Stomach (tissue), 4 donors: Measurements from ENCODE around the gene USH1G.

Experiments used
- CTCF ChIP-seq, 7 experiments: fragments of 450-650 bp in 4 of 7; fragments of 200-600 bp in 3 of 7; sonication (generic) in 3 of 7; IDR thresholded peaks; one replicate each; pipeline ENCODE4 v1.5.1; 2016 to 2019; ENCODE audit warnings: antibody characterized with exemption in 7 of 7, control low read depth in 2 of 7, mild to moderate bottlenecking in 1 of 7
- POLR2AphosphoS5 ChIP-seq, 3 donors: sonication (generic); formaldehyde crosslinking; IDR thresholded peaks; one replicate each; pipeline ENCODE4 v1.6.1; 2016; ENCODE audit warnings: antibody characterized with exemption in 3 of 3

DNA sequence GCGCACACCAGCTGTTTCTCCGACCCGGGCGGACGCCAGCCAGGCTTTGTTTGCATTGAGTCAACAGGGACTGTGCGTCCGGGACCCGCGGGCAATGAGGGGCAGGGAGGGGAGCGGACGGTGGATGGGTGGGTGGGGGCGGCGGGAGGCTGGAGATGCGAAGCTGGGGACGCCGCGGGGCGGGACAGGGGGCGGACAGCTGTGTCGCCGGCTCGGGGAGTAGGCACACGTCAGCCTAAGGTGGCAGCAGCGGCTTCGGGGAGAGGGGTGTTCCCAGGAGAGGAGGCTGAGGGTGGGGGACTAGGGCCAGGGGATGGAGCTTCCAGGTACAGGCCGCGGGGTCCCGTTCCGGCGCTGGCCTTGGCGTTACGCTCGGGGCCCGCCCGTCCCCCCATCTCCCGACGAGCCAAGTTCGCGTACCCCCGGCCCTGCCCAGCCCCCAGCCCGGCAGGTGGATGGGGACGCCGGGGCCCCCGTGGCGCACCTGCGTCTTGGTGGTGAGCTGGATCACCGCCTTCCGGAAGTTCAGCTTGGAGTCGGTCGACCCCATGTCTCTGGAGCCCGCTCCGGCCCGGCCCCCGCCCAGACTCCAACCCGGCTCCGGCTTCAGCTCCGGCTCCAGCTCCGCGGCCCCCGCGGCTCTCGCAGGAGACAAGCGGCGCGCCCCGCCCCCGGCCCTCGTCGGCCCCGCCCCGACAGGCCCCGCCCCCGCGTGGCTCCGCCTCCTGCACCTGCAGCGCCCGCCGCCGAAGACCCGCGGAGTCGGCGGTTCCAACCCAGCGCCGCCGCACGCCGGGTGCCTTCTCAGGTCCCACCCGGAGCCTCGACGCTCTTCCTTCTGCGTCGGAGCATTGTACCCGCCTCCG is 49.3 kb upstream of the USH1G start, which contains the start of gene HID1:
- no peak for TF ChIP-seq CTCF (IDR thresholded peaks at IDR 0.05)
- peak in 2 of 3 donors; percentile 71 to 72 for TF ChIP-seq POLR2AphosphoS5 (IDR thresholded peaks at IDR 0.05)
